PC-9 (cell line): ENCODE measurements around the gene SUMO2. TPM values are rescaled to one million over a fixed set of nuclear protein-coding genes. Genes with fewer than 3 reads are reported as not detected.

Experiments
- BruUV-seq: library from RNA; stranded (reverse); fragments of 400-500 nt; replicated peaks from 2 replicates; lab custom pipeline; 2021; lab: Mats Ljungman, UMichigan
- CTCF ChIA-PET: fragments of 300-600 bp; sonication (Branson Sonifier 250); formaldehyde crosslinking; loops from one replicate; lab custom pipeline; 2022; ENCODE audit warnings: antibody characterized with exemption; lab: Charles Lee
- POLR2A ChIA-PET: fragments of 300-600 bp; sonication (Branson Sonifier 250); formaldehyde crosslinking; loops from one replicate; lab custom pipeline; 2022; ENCODE audit warnings: antibody characterized with exemption; ENCODE audit not compliant: unreplicated experiment; lab: Charles Lee
- DNase-seq, 2 experiments: peaks; one replicate each; pipeline versions ENCODE4 v3.0.0 to v3.0.0-alpha.2; 2015 to 2022; ENCODE audit warnings: mixed read lengths in 1 of 2
- H2AFZ ChIP-seq: fragments of 200-600 bp; sonication (generic); 2 replicates; pipeline ENCODE4 v1.8.1; 2017; ENCODE audit warnings: antibody characterized with exemption
- H3F3A ChIP-seq: fragments of 200-600 bp; sonication (generic); 2 replicates; pipeline ENCODE4 v1.8.1; 2017; ENCODE audit warnings: antibody characterized with exemption, mild to moderate bottlenecking, low read depth; ENCODE audit not compliant: insufficient read depth
- H3K27ac ChIP-seq: fragments of 200-600 bp; sonication (generic); 2 replicates; pipeline ENCODE4 v1.6.1; 2016; ENCODE audit warnings: mixed run types
- H3K27me3 ChIP-seq: fragments of 200-600 bp; sonication (generic); 2 replicates; pipeline ENCODE4 v1.6.1; 2016; ENCODE audit warnings: low read depth, mixed run types; ENCODE audit not compliant: insufficient read depth
- H3K36me3 ChIP-seq: fragments of 200-600 bp; sonication (generic); 2 replicates; pipeline ENCODE4 v1.6.1; 2016; ENCODE audit warnings: low read depth, mixed run types
- H3K4me1 ChIP-seq: fragments of 200-600 bp; sonication (generic); replicated peaks from 2 replicates; pipeline ENCODE4 v1.6.1; 2016; ENCODE audit warnings: mixed run types; ENCODE audit not compliant: insufficient read depth
- H3K4me2 ChIP-seq: fragments of 200-600 bp; sonication (generic); 2 replicates; pipeline ENCODE4 v1.6.1; 2017; ENCODE audit warnings: mixed run types
- H3K4me3 ChIP-seq: fragments of 200-600 bp; sonication (generic); 2 replicates; pipeline ENCODE4 v1.6.1; 2016; ENCODE audit warnings: mixed run types
- H3K79me2 ChIP-seq: fragments of 200-600 bp; sonication (generic); 2 replicates; pipeline ENCODE4 v1.6.1; 2017; ENCODE audit warnings: low read depth, mixed run types
- H3K9me2 ChIP-seq: fragments of 200-600 bp; sonication (generic); 2 replicates; pipeline ENCODE4 v1.8.1; 2017; ENCODE audit warnings: mild to moderate bottlenecking; ENCODE audit not compliant: insufficient read depth
- H3K9me3 ChIP-seq: fragments of 200-600 bp; sonication (generic); 2 replicates; pipeline ENCODE4 v1.8.1; 2016; ENCODE audit warnings: low read depth; ENCODE audit not compliant: insufficient read depth
- H4K20me1 ChIP-seq: fragments of 200-600 bp; sonication (generic); 2 replicates; pipeline ENCODE4 v1.8.1; 2017; ENCODE audit not compliant: insufficient read depth
- EZH2 ChIP-seq: fragments of 200-600 bp; sonication (generic); IDR thresholded peaks from 2 replicates; pipeline ENCODE4 v1.8.0; 2017; ENCODE audit warnings: antibody characterized with exemption, low read depth
- intact Hi-C: fragments of 100-400 bp; cut with micrococcal nuclease; formaldehyde crosslinking; loops from one replicate; pipeline ENCODE4 v1.10.0; 2022; ENCODE audit not compliant: unreplicated experiment
- total RNA-seq: library from RNA; stranded (reverse); gene quantifications from 2 replicates; pipeline ENCODE4 v1.2.3, GENCODE V29; 2021
- TF ChIP-seq, protein P1 (sequence below): fragments of 200-600 bp; sonication (generic); conservative IDR thresholded peaks from 2 replicates; pipeline ENCODE4 v1.6.1; 2017; ENCODE audit warnings: mixed run types, antibody characterized with exemption, mild to moderate bottlenecking, moderate library complexity

SUMO2 gene
- total RNA-seq, 1 experiment from 2014 or later, result 486 TPM

DNA sequence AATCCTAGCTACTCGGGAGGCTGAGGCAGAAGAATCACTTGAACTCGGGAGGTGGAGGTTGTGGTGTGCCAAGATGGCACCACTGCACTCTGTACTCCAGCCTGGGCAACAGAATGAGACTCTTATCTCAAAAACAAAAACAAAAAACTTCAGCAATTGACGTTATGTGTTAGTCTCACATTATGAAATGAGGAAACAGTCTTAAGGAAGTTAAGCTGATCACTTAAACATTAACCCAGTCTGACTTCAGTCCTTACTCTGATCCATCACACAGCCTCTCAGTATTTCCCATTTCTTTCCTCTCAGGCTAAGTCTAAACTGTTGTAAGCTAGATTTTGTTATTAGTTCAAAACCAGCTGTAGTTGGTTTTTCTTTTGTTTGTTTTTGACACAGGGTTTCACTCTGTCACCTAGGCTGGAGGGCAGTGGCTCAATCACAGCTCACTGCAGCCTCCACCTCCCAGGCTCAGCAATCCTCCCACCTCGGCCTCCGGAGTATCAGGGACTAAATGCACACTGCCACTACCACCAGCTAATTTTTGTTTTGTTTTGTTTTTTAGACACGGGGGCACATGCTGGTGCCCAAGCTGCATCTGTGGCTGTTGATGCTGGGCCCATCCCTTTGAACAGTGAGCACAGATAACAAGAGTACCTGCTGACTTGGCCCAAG is 34.7 kb downstream of the SUMO2 start:
- H3K4me2 ChIP-seq, result no peak overlapping the region
- H3K9me3 ChIP-seq, result no peaks in the 10 kb centered on the region
- no peak overlapping the region for H3K4me3 ChIP-seq
- no peak overlapping the region for H3K27ac ChIP-seq
- no peaks in the 10 kb centered on the region for H3K9me2 ChIP-seq
- TF ChIP-seq EZH2, result no peak
- TF ChIP-seq, protein P1, sequence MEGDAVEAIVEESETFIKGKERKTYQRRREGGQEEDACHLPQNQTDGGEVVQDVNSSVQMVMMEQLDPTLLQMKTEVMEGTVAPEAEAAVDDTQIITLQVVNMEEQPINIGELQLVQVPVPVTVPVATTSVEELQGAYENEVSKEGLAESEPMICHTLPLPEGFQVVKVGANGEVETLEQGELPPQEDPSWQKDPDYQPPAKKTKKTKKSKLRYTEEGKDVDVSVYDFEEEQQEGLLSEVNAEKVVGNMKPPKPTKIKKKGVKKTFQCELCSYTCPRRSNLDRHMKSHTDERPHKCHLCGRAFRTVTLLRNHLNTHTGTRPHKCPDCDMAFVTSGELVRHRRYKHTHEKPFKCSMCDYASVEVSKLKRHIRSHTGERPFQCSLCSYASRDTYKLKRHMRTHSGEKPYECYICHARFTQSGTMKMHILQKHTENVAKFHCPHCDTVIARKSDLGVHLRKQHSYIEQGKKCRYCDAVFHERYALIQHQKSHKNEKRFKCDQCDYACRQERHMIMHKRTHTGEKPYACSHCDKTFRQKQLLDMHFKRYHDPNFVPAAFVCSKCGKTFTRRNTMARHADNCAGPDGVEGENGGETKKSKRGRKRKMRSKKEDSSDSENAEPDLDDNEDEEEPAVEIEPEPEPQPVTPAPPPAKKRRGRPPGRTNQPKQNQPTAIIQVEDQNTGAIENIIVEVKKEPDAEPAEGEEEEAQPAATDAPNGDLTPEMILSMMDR, result no peak
- peaks cover 45% of the 10 kb centered on the region for H3K36me3 ChIP-seq
- no peak for DNase-seq
- ChIA-PET CTCF (interaction anchor here (0.9 kb wide), 1 partner anchor 187 kb away, joined by 3 read pairs; no protein-coding TSS in a partner anchor), POLR2A (no interaction called here)
- no TSS peak for BruUV-seq
- H3K27me3 ChIP-seq, result no peaks in the 10 kb centered on the region
- H3F3A ChIP-seq, result peaks cover 40% of the 10 kb centered on the region; the same call in 1 of the 2 replicates
- H3K79me2 ChIP-seq, result peaks cover 67% of the 10 kb centered on the region
- H2AFZ ChIP-seq, result no peak overlapping the region
- H3K4me1 ChIP-seq, result peaks cover 13% of the 10 kb centered on the region
- intact Hi-C loops, result no loop called here
- no peaks in the 10 kb centered on the region; the same call in 1 of the 2 replicates for H4K20me1 ChIP-seq

DNA sequence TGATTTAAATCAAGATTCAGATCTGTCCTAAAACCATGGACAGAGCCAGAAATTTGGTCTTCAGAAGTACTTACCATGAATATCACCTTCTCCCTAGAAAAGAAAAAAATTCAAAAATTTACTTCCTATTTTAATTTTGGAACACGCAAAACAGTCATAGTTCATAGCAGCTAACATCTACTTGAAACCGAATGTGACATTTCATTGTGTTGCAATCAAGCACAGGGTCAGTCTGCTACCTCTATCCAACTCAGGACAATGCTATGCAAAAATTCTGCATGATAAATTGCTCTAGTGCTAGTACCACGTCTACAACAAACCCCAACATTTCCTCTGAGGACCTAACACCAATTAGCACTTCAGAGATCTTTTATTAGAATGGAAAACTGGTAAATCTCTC is 36.2 kb downstream of the SUMO2 start:
- H3K27ac ChIP-seq, result no peak overlapping the region
- H3K9me3 ChIP-seq, result no peaks in the 10 kb centered on the region
- BruUV-seq, result no TSS peak
- peaks cover 58% of the 10 kb centered on the region for H3K79me2 ChIP-seq
- POLR2A ChIA-PET, result no interaction called here
- H2AFZ ChIP-seq, result no peak overlapping the region
- H3K9me2 ChIP-seq, result no peaks in the 10 kb centered on the region
- 0 out of 2 replicates have a peak, but pooled peaks cover 9% of the 10 kb centered on the region for H3K4me1 ChIP-seq
- no peaks in the 10 kb centered on the region for H3K27me3 ChIP-seq
- H3K36me3 ChIP-seq, result peaks cover 56% of the 10 kb centered on the region
- intact Hi-C loops, result no loop called here
- no peaks in the 10 kb centered on the region for H4K20me1 ChIP-seq
- DNase-seq, result no peak
- CTCF ChIA-PET, result no interaction called here
- TF ChIP-seq, protein P1, result no peak
- no peak for TF ChIP-seq EZH2
- H3F3A ChIP-seq, result peaks cover 51% of the 10 kb centered on the region; the same call in 1 of the 2 replicates
- H3K4me2 ChIP-seq, result no peak overlapping the region
- H3K4me3 ChIP-seq, result no peak overlapping the region

DNA sequence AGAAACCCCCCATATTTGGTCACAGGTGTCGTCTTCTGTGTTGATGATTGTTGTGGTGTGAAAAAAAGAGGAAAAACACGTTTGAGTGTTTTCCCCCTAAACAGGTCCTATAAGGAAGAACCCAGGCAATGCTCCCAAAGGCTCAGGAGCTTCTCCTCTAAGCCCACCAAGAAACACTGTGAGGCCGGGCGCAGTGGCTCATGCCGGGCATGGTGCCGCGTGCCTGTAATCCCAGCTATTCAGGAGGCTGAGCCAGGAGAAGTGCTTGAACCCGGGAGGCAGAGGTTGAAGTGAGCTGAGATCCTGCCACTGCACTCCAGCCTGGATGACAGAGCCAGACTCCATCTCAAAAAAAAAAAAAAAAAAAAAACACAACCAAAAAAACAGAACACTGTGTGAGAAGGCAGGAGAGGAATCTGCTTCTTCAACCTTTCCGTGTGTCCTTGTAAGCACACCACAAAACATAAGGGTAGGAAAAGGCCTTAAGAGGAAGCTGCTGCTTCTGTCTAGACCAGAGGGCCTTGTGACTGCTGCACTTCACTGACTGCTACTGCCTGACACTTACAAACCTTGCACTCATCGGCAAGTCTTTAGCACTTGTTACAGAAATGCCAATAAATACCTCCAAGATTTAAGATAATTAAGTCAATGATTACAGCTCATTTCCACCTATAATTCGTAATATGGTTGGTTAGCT is 37.8 kb downstream of the SUMO2 start:
- Histone ChIP-seq H3K4me2 (no peak overlapping the region), H3K4me3 (no peak overlapping the region), H4K20me1 (no peaks in the 10 kb centered on the region), H3K9me2 (no peaks in the 10 kb centered on the region), H3K4me1 (0 out of 2 replicates have a peak, but pooled peaks cover 9% of the 10 kb centered on the region), H3K79me2 (peaks cover 43% of the 10 kb centered on the region), H3K9me3 (no peaks in the 10 kb centered on the region), H3K27me3 (no peaks in the 10 kb centered on the region), H3F3A (peaks cover 65% of the 10 kb centered on the region), H3K27ac (no peak overlapping the region), H2AFZ (no peak overlapping the region), H3K36me3 (peaks cover 72% of the 10 kb centered on the region)
- DNase-seq, result no peak
- TF ChIP-seq EZH2, result no peak
- TF ChIP-seq, protein P1, result no peak
- intact Hi-C loops, result no loop called here
- ChIA-PET POLR2A (interaction anchor here (0.6 kb wide), 2 partner anchors 23 to 283 kb away, joined by 3 to 4 read pairs; no protein-coding TSS in a partner anchor), CTCF (no interaction called here)
- no TSS peak for BruUV-seq
